Skin epidermis (tissue), 12 donors: ENCODE data around the gene LRP2.
"Not testable (repeated sequence)": the region's sequence is repeated elsewhere in the genome, so short reads cannot be mapped to it uniquely, and the experiment has no call there.

ENCODE experiments used
- H3K27ac ChIP-seq, 21 experiments: fragments of 200-600 bp; sonication (generic) in 11 of 21; one replicate each; pipeline ENCODE4 v1.5.0; 2020; ENCODE audit warnings: mild to moderate bottlenecking in 3 of 21, inconsistent platforms in 2 of 21, moderate library complexity in 2 of 21
- H3K4me3 ChIP-seq, 7 experiments: fragments of 200-600 bp; sonication (generic) in 2 of 7; one replicate each; pipeline ENCODE4 v1.5.0; 2020; ENCODE audit warnings: inconsistent platforms in 2 of 7, mild to moderate bottlenecking in 2 of 7, moderate library complexity in 1 of 7

LRP2 gene

DNA sequence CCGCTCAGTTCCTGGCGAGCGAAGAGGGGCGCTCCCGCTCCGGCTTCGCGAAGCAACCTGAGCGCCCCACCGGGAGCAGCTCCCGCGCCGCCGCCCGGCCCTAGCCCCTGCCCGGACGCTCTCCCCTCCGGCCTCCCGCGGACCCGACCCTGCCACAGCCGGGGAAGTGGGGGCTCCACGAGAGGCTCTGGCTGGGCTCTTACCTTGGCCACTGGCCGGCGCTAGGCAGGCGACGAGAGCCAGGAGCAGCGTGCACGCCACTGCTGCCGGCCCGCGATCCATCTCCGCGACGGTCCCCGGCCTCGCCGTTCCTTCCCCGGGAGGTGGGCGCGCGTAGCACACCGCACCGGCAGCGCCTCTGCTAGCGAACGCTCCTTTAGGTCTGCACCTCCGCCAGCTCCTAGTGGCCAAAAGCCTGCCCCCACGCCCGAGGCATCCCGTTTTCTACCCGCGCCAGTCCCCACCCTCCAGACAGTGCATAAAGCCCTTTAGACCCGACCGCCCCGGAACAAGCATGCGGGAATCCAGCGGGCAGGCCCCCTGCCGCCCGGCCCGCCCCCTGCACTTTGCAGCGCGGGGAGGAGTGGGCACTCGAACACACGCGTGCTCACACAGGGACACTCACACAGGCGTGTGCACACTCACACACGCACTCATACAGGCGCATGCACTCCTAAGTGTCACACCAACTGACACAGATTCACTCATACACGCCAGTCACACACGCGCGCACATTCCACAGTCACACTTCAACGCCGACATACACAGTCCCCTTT lies at the start of gene LRP2:
LRP2 (minus strand) TSS at position 417 of the 776 bp plus-strand sequence; CDS start at position 282, 135 bp downstream.
- peak within 1 kb of the TSS in 1 of 21 experiments; percentile 30 for H3K27ac ChIP-seq
- H3K4me3 ChIP-seq = peak within 1 kb of the TSS; percentile 15 to 58 (median 33)

DNA sequence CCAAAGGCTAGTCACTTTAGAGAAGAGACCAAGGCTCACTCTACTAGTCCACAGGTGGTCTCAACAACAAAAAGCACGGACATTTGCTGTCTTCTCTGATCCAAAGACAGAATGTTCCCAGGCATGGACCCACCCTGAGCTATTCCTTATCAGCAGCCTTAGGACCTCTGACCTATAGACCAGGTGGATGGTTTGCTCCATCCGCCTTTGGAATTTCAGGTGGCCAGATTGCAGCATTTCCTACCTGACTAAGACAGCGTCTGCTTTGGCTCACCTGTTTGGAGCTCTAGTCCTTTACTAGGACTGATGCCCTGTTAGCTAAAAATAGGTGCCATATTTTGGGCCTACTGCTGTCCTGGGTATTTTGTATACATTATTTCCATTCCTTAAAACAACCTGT lies 44.6 kb upstream of the LRP2 start:
- Histone ChIP-seq H3K4me3 (no peak overlapping the region), H3K27ac (no peak overlapping the region)

DNA sequence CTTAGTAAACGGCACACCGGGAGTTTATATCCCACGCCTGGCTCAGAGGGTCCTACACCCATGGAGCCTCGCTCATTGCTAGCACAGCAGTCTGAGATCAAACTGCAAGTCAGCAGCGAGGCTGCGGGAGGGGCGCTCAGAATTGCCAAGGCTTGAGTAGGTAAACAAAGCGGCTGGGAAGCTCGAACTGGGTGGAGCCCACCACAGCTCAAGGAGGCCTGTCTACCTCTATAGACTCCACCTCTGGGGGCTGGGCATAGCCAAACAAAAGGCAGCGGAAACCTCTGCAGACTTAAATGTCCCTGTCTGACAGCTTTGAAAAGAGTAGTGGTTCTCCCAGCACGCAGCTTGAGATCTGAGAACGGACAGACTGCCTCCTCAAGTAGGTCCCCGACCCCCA lies 37.2 kb upstream of the LRP2 start:
- H3K4me3 ChIP-seq, H3K27ac ChIP-seq: not testable (repeated sequence)

DNA sequence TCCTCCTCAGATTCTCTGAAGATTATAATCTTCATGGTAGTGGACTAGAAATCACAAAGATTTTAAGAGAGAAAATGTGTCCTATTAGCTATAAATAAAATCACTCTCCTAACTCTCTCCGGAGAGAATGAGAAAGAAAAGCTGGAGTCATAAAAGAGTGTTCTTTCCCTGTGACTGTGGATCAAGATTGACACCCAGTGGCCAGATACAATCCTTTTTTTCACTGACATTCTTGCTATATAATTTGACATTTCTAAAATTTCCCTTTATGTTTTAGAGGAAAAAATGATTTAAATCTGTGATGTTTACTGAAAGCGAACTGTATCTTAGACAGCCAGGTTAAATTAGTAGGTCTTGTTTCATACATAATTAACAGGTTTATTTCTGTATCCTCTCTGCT lies 35.4 kb upstream of the LRP2 start:
- no peak overlapping the region for H3K4me3 ChIP-seq
- H3K27ac ChIP-seq = no peak overlapping the region

DNA sequence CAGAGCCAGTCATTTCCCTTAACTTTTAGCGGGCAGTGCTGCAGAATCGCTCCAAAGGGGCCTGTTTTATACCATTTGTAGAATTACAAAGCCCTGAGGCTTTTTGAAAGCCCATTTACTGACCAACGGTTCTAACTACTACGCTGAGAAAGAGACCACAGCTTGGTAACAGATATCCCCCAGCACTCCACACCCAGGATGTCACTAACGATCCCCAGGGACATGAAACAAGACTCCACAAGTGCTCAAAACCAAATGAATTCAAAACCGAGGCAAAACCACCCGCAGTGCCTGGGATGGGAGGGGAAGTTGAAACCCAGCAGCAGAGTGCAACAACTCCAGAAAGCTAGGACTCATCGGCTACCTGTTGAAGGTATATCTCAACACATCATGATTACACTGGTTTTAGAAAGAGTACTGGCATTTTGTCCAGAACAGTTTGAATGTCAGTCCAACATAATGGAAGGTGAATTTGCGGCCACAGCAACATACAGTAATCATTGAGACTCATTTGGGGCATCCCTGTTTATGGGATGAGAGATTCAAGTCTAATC lies 33.6 kb upstream of the LRP2 start:
- Histone ChIP-seq H3K4me3 (no peak overlapping the region), H3K27ac (no peak overlapping the region)

DNA sequence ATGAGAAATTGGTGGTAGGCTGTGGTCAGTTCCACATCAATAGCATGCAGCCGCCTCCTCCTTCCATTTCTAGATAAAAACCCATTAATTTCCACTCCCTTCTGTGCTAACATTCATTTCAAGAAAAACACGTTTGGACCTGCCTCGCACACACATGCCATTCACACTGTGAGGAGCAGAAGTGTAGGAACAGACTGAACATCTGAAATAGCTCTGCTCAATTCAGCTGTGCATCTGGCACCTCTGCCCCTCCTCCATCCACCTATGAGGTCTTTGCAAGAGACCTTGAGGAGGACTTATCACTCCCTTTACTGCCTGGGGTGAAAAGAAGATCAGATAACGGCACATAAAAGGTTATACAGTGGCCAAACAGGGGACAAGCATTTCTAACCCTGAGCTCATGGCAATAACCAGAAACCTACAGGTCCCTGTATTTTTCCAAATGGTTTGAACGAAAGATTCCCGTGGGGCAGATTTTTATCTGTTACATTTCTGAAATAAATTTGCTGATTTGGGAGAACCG lies 30.8 kb upstream of the LRP2 start:
- Histone ChIP-seq H3K27ac (no peak overlapping the region), H3K4me3 (no peak overlapping the region)

DNA sequence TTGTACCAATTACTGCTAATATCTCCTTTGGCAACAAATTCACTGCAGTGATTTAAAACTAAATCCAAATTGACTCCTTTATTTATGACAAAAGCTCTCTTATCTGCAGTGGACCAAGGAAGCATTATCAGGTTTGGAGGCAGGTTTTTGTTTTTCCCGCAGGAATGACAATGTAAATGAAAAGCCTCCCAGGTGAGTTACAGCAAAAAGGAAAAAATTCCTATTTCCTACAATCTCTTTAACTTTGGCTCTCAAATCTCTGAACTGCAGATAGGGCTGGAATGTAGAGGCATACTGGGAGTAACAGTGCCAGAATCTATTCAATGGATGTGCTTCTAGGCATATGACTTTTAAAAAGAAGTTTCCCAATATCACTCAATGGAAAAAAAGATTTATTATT lies 28.9 kb upstream of the LRP2 start:
- Histone ChIP-seq H3K27ac (no peak overlapping the region), H3K4me3 (no peak overlapping the region)

DNA sequence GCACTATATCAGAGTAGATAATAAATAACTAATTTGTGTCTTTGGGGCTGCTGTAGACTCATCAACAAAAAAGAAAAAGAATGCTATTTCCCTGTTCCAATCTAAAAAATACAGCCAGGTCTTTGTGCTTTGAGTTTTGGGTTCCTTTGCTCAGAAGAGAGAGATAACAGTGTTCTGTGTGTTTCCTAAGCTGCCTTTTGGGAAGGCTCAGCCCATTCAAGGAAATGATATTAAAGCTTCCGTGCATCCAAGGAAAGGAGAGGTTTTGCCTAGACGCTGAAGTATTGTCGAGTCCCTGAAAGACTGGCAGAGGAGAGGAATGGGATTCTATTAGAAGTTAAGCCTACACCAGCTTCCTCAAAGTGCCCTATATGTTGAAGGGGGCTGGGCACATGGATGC lies 25.8 kb upstream of the LRP2 start:
- Histone ChIP-seq H3K27ac (no peak overlapping the region), H3K4me3 (no peak overlapping the region)

DNA sequence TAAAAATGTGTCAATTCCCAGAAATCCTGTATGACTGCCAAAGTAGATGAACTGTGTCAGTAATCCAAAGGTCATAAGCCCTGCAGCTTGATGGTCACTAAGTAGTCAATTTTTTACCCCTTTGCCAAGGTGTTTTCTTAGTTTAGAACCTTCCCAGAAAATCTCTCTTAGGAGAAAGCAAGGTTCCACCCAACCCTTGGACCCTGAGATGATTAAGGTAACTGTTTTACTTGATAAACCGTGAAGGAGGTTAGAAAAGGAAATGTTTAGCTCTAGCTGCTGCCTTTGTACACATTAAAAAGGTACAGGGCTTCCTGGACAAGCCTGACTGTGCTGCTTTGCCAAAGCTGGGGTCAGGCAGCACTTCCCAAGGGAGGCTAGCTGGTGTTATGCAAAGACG lies 24.4 kb upstream of the LRP2 start:
- no peak overlapping the region for H3K4me3 ChIP-seq
- no peak overlapping the region for H3K27ac ChIP-seq

DNA sequence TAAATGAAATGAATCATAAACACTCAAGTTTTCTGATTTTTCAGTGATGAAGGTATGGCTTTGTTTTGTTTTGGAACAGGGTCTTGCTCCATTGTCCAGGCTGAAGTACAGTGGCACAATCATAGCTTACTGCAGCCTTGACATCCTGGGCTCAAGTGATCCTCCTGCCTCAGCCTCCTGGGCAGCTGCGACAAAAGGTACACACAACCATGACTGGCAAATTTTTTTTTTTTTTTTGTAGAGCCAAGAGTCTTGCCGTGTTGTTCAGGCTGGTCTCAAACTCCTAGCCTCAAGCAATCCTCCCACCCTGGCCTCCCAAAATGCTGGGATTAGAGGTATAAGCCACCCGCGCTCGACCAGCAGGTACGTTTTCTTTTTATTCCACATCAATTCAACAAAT lies 22.5 kb upstream of the LRP2 start:
- Histone ChIP-seq H3K4me3 (no peak overlapping the region), H3K27ac (no peak overlapping the region)

DNA sequence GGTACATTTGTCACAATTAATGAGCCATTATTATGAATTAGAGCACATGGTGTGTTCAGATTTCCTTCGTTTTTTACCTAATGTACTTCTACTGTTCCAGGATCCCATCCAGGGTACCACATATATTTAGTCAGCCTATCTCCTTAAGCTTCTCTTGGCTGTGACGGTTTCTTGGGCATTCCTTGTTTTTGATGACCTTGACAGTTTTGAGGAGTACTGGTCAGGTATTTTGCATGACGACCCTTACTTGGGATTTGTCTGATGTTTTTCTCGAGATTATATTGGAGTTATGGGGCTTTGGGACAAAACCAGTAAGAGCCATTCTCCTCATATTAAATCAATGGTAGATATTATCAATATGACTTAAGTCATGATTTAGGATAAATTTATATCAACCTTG lies 10.2 kb upstream of the LRP2 start:
- Histone ChIP-seq H3K27ac (no peak overlapping the region), H3K4me3 (no peak overlapping the region)

DNA sequence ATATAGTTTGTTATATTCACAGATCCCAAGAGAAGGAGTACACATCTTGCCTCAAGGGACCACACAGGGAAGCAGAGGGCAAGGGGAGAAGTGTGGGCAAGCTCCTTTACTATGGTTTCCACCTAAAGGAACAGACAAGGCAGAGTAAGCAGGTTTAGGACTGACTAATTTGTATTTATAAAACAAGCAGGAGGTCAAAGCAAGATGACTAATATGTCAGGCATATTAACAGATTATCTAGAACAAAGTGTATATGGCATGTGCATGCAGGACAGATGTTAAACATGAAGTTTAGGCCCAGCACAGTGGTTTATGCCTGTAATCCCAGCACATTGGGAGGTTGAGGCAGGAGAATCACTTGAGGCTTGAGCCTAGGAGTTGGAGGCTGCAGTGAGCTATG lies 3.7 kb upstream of the LRP2 start:
- Histone ChIP-seq H3K4me3 (no peak overlapping the region), H3K27ac (no peak overlapping the region)

DNA sequence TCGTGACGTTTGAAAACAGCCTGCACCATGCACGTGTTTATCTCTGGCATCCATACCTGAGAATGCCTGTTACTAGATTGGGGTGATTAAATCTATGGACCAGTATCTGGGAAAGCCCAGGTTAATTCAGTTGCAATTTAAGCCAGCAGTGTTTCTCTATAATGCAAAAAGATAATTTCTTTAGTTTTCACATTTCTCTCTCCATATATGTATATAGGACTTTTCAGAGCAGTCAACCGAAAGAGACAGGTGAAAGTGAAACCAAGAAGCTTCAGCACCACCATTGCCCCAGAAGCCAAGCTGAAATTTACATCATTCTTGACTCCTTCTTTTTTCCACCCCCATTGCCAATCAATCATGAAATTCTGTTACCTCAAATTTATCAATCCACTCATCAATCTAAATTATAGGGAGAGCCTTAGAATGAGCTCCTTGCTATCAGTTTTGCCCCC lies 2.7 kb upstream of the LRP2 start:
- Histone ChIP-seq H3K27ac (peak overlapping the region in 1 of 21 experiments; percentile 11), H3K4me3 (peak overlapping the region; percentile 25 to 58 (median 33))

DNA sequence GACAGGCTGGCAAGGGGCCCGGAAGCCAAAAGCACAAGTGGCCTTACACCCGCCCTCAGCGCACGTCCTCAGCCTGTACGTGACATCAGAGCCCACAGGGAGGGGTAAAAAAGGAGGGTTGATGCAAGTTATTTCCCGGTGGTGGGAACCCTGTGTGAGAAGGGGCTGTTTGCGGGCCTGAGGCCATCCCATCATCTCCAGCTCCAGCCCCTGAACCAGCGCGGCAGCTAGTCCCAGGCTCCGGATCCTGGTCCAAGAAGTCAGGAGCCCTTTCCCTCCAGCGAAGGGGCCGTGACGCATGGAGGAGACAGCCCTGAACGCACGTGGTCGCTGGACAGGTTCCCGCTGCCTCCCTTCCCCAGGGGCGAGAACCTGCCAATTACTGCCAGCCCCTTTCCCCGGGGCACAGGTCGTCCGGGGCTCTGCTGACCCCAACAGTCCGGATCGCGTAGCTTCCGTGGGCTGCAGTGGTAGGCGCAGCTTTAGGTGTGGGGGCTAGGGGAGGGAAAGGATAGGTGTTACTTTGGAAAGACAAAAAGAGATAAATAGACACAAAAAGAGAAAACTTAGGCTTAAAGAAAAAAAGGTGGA lies 1.3 kb upstream of the LRP2 start:
- Histone ChIP-seq H3K4me3 (peak overlapping the region; percentile 25 to 58 (median 33)), H3K27ac (peak overlapping the region in 1 of 21 experiments; percentile 30)

DNA sequence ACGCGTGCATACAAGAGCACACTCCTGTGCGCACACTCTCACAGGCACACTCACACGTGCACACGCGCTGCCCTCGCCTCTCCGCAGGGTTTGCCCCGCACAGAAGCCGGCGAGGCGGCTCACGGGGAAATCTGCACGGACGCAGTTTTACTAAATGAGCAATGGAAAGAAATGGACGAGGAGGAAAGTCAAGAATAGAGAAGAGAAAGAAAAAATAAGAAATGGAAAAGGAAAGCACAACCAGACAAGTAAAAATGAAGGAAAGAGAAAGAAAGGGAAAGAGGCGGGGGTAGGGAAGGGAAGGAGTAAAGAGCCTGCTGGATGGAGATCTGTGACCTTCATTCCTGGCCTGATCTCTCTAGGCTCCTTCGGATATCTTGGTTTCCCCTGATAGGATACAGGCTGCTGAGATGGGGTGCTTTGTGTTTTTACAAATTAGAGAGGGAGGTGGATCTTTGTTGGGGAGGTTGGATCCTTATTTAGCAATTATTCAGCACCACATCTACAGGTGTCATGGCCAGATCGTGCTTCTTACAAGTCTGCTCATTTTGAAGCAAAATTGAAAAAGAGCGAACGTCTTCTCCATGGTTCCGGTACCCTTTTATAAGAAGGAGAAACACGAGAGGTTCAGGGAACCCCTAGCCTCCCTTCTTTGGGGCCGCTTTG lies 693 bp upstream of the LRP2 start:
- H3K27ac ChIP-seq = peak overlapping the region in 1 of 21 experiments; percentile 30
- H3K4me3 ChIP-seq = peak overlapping the region; percentile 15 to 58 (median 33)

DNA sequence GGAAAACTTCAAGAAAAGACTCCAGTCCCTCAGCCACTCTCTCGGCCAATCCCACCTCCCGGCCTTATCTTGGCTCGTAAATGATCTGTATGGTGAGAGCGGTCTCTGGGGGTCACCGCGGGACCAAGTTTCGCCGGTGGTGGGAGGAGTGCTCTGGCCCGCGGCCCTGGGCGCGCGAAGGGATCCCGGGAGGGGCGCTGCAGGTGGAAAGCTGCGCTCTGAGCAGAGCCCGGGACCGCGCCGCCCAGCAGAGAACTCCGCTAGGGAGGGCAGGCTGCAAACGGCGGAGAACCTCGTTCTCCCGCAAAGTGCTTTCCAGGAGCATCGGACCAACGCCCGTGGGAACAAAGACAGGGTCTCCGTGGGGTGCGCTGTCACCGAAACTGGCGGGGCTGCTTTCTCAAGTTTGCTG lies 622 bp downstream of the LRP2 start:
- peak overlapping the region; percentile 10 to 58 (median 33) for H3K4me3 ChIP-seq
- no peak overlapping the region for H3K27ac ChIP-seq

DNA sequence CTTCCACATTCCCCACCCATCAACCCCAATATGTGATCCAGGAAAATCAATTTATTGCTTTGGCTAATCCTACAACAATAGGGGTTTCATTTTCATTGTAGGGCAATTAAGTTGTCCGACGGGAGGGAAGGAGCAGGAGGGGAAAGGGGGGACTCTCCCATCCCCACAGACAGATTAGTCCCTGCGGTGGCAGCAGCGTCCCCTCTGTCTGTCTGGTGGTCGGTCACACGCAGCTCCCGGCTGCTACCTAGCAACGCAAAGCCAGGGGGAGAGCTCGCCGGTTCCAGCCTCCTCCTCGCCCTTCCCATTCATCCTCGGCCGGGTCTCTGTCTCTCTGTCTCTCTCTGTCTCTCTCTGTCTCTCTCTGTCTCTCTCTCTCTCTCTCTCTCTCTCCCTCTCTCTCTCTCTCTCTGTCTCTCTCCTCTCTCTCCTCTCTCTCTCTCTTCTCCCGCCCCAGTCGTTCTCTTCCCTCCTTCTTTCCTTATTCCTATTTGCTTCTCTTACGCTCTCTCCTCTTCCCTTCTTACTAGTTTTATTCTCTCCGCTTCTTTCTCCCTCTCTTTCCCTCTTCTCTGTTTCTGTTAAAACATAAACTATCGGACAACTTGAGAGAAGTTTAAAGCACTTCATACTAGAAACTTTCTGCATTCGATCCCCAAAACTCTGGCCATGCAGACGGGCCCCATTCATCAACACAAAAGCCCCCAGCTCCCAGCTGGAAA lies 1.2 kb downstream of the LRP2 start:
- H3K27ac ChIP-seq = no peak overlapping the region
- H3K4me3 ChIP-seq = peak overlapping the region in 2 of 7 experiments; percentile 49 to 58

DNA sequence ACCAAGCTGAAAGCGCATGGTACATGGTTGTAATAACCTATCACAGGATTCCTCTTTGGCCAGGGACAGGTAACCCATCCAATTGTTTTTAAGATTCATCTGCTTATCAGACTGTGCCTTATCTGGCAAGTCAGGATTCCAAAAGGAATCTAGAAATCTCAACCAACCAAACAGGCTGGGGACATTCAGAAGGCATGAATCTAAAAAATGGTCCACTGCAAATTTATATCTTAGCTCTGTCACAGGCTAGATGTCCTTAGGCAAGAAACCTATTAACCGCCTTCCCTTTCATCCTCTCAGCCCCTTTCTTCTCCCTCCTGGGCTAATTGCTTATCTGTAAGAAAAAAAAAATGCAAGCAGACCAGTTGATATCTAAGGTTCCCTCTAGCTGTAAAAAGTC lies 4.3 kb downstream of the LRP2 start:
- H3K4me3 ChIP-seq = no peak overlapping the region

DNA sequence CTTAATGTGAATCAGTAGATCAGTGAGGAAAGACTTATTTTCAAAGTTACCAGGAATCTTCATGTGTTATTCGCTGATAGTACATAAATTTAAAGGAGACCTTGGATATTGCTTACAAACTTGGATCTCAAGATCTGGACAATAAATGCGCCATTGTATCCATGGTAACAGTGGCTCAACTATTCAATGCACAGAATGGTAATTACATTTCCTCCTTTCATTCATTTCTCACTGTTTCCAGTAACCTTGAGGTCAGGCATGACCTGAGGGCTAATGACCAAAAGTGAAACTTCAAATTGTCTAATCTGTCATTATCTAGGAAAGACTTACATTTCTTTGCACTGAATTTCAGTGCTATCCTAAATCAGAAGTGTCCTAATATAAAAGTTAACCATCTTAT lies 8.1 kb downstream of the LRP2 start:
- Histone ChIP-seq H3K4me3 (no peak overlapping the region), H3K27ac (no peak overlapping the region)

More for the DNA sequence above, 4.3 kb downstream of the LRP2 start:
- no peak overlapping the region for H3K27ac ChIP-seq

DNA sequence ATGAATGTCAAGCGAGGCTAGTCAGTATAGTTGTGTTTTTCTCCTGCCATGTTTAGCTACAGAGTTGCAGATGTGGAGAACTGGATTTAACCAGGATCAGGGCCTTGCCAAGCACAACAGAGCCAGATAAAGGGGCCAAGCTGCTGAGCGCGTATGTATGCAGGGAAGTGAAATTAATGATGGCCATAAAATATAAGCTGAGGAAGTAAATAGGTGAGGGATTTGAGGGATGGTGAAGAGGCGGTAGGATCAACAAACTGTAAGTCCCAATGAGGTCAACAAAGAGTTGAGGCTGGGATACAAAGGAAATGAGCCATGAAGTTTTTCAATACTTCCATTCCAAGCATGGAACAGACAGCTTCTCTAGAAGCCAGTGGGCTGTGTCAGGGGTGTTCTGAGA lies 10.6 kb downstream of the LRP2 start:
- H3K27ac ChIP-seq = no peak overlapping the region
- no peak overlapping the region for H3K4me3 ChIP-seq
